Caco-2 (cell line): ENCODE results near the gene GLIS1. TPM values are rescaled to one million over a fixed set of nuclear protein-coding genes. Genes with fewer than 3 reads are reported as not detected.

Experiments used
- BruUV-seq: library from RNA; stranded (reverse); fragments of 400-500 nt; replicated peaks from 2 replicates; lab custom pipeline; 2021; lab: Mats Ljungman, UMichigan
- CTCF ChIA-PET: fragments of 300-600 bp; sonication (Branson Sonifier 250); formaldehyde crosslinking; loops from one replicate; lab custom pipeline; 2022; ENCODE audit warnings: antibody characterized with exemption; lab: Charles Lee
- POLR2A ChIA-PET: fragments of 300-600 bp; sonication (Branson Sonifier 250); formaldehyde crosslinking; loops from one replicate; lab custom pipeline; 2022; ENCODE audit warnings: antibody characterized with exemption; lab: Charles Lee
- DNase-seq, 2 experiments: peaks; one replicate each; pipeline versions ENCODE4 v3.0.0 to v3.0.0-alpha.2; 2020 to 2022
- H3K27me3 ChIP-seq: replicated peaks from 2 replicates; pipeline ENCODE4 v1.6.0; 2011; ENCODE audit warnings: low read length; ENCODE audit not compliant: control insufficient read depth, insufficient read depth
- H3K36me3 ChIP-seq: 2 replicates; pipeline ENCODE4 v1.5.1; 2011; ENCODE audit warnings: low read length; ENCODE audit not compliant: control insufficient read depth, insufficient read depth
- H3K4me1 ChIP-seq: fragments of 250-450 bp; sonication (Bioruptor Pico); 2 replicates; pipeline ENCODE4 v1.5.1; 2020; ENCODE audit warnings: mild to moderate bottlenecking
- H3K4me3 ChIP-seq: 2 replicates; pipeline ENCODE4 v1.5.1; 2011; ENCODE audit warnings: low read depth, mild to moderate bottlenecking, control low read depth, low read length
- H3K9me3 ChIP-seq: fragments of 250-450 bp; sonication (Bioruptor Pico); 2 replicates; pipeline ENCODE4 v1.5.1; 2020; ENCODE audit warnings: mild to moderate bottlenecking, moderate library complexity
- H3K27ac Mint-ChIP-seq: one replicate; pipeline ENCODE4 v1.8.0; 2022; ENCODE audit warnings: mixed read lengths; ENCODE audit not compliant: unreplicated experiment
- H3K27me3 Mint-ChIP-seq: one replicate; pipeline ENCODE4 v1.8.0; 2022; ENCODE audit warnings: mixed read lengths; ENCODE audit not compliant: insufficient read depth, unreplicated experiment
- H3K36me3 Mint-ChIP-seq: one replicate; pipeline ENCODE4 v1.8.0; 2022; ENCODE audit warnings: mild to moderate bottlenecking, mixed read lengths; ENCODE audit not compliant: insufficient read depth, unreplicated experiment
- H3K4me1 Mint-ChIP-seq: one replicate; pipeline ENCODE4 v1.8.0; 2022; ENCODE audit warnings: low read depth, mixed read lengths; ENCODE audit not compliant: unreplicated experiment
- H3K4me3 Mint-ChIP-seq: one replicate; pipeline ENCODE4 v1.8.0; 2022; ENCODE audit warnings: mild to moderate bottlenecking, moderate library complexity, mixed read lengths; ENCODE audit not compliant: unreplicated experiment
- H3K9me3 Mint-ChIP-seq: one replicate; pipeline ENCODE4 v1.8.0; 2022; ENCODE audit warnings: mixed read lengths; ENCODE audit not compliant: unreplicated experiment
- CTCF ChIP-seq, 2 experiments: fragments of 200-600 bp in 1 of 2; IDR thresholded peaks; 1 replicate in 1 of 2; 2 replicates in 1 of 2; pipeline versions ENCODE4 v1.5.1 to v1.8.0; 2011 to 2022; ENCODE audit warnings: antibody characterized with exemption in 1 of 2, control low read depth in 1 of 2, inconsistent platforms in 1 of 2, low read depth in 1 of 2, low read length in 1 of 2, mild to moderate bottlenecking in 1 of 2, moderate library complexity in 1 of 2; ENCODE audit not compliant: insufficient read depth in 1 of 2, severe bottlenecking in 1 of 2, unreplicated experiment in 1 of 2
- intact Hi-C: fragments of 100-400 bp; cut with micrococcal nuclease; formaldehyde crosslinking; loops from one replicate; pipeline ENCODE4 v1.10.0; 2022; ENCODE audit not compliant: unreplicated experiment
- total RNA-seq: library from RNA; stranded (reverse); gene quantifications from 2 replicates; pipeline ENCODE4 v1.2.3, GENCODE V29; 2022

GLIS1 gene
- total RNA-seq, 1 experiment from 2014 or later = not detected

DNA sequence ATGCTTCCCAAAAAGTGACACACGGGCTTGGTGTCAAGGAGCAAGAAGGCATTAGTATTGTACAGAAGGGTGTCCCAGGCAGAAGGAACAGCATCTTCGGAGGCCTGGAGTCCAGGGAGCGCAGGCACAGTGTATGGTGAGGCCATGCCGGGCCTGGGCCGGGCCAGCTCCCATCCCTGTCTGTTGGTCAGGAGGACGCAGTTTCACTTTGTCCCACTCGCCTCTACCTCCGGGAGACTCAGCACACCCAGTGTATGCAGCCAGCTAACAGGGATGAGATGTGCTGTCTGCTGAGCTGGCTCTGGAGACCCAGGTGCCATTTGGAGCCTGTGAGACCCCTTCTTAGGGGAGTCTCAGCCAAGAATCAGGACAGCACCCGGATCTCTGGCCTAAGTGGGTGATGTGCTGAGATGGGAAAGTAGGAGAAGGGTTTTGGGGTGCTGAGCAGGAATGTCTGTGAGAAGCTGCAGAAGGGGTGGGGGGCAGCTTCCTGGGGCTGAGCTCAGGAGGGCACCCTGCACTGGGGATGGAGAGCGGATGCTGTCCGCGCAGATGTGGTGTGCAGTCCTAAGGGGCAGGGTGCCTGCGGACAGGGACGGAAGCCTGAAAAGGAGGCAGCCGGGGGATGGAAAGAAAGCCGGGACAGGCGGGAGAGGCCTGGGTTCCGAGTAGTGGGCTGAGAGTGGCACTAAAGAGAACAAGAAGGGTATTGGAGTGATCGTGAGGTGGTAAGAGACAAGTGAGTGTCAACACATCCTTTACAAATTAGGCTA lies 254.1 kb downstream of the GLIS1 start:
- Mint-ChIP-seq H3K4me1 (no peaks in the 10 kb centered on the region), H3K4me3 (no peak overlapping the region), H3K36me3 (peaks cover 5% of the 10 kb centered on the region), H3K27ac (no peak overlapping the region), H3K9me3 (no peaks in the 10 kb centered on the region), H3K27me3 (peaks cover 18% of the 10 kb centered on the region)
- no peaks in the 10 kb centered on the region for H3K36me3 ChIP-seq
- TF ChIP-seq CTCF (IDR thresholded peaks at IDR 0.05; ENCODE audit: insufficient read depth in 1 of 2, low read depth in 1 of 2, low read length in 1 of 2, severe bottlenecking in 1 of 2, unreplicated experiment in 1 of 2) = no peak
- ChIA-PET POLR2A (no interaction called here), CTCF (interaction anchor here (0.8 to 2.1 kb wide), 5 partner anchors 34 to 198 kb away, joined by 3 to 10 read pairs (median 7); no protein-coding TSS in a partner anchor)
- H3K9me3 ChIP-seq = no peaks in the 10 kb centered on the region
- H3K27me3 ChIP-seq = no peaks in the 10 kb centered on the region
- DNase-seq = no peak
- H3K4me3 ChIP-seq = no peak overlapping the region
- intact Hi-C loops = loop anchor here (1.0 to 5.0 kb wide), 4 partner anchors 87 to 197 kb away; no protein-coding TSS in a partner anchor
- H3K4me1 ChIP-seq = no peaks in the 10 kb centered on the region
- no TSS peak for BruUV-seq

GRCh38 chr1:53483656-53484055 lies 255.3 kb downstream of the GLIS1 start:
- CTCF ChIA-PET = no interaction called here

DNA sequence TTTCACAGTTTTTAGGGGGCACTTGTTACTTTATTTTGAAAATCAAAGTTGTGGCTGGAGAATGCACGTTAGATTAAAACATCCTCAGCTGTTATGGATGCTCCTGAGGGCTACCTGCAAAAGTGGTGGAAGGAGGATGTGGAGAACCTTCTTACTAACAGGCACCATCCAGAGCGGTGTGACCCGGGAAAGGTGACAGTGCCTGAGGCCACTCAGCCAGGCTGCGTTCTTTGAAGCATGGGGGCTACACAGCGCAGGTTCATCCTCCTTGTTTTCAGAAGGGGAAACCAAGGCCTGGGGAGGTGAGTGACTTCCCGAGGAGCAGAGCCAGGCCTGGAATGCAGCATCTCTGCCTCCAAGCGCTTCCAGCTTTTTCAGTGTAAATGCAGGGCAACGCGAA lies 255.8 kb downstream of the GLIS1 start:
- H3K36me3 ChIP-seq = no peaks in the 10 kb centered on the region
- H3K4me1 Mint-ChIP-seq = no peaks in the 10 kb centered on the region
- no peaks in the 10 kb centered on the region for H3K36me3 Mint-ChIP-seq
- H3K27ac Mint-ChIP-seq = no peak overlapping the region
- POLR2A ChIA-PET = interaction anchor here (0.5 kb wide), 1 partner anchor 94 kb away, joined by 11 read pairs; no protein-coding TSS in a partner anchor
- no peak for TF ChIP-seq CTCF (IDR thresholded peaks at IDR 0.05; ENCODE audit: insufficient read depth in 1 of 2, low read depth in 1 of 2, low read length in 1 of 2, severe bottlenecking in 1 of 2, unreplicated experiment in 1 of 2)
- no TSS peak for BruUV-seq
- intact Hi-C loops = no loop called here
- H3K27me3 ChIP-seq = no peaks in the 10 kb centered on the region
- DNase-seq = no peak
- no peaks in the 10 kb centered on the region for H3K9me3 Mint-ChIP-seq
- H3K4me1 ChIP-seq = no peaks in the 10 kb centered on the region
- H3K4me3 ChIP-seq = no peak overlapping the region
- peaks cover 14% of the 10 kb centered on the region for H3K27me3 Mint-ChIP-seq
- H3K4me3 Mint-ChIP-seq = no peak overlapping the region
- CTCF ChIA-PET = no interaction called here
- H3K9me3 ChIP-seq = no peaks in the 10 kb centered on the region

More at GRCh38 chr1:53483656-53484055, 255.3 kb downstream of the GLIS1 start:
- H3K4me1 ChIP-seq = no peaks in the 10 kb centered on the region
- H3K36me3 ChIP-seq = no peaks in the 10 kb centered on the region
- Mint-ChIP-seq H3K4me3 (no peak overlapping the region), H3K27ac (no peak overlapping the region), H3K36me3 (no peaks in the 10 kb centered on the region), H3K27me3 (peaks cover 14% of the 10 kb centered on the region), H3K4me1 (no peaks in the 10 kb centered on the region), H3K9me3 (no peaks in the 10 kb centered on the region)
- POLR2A ChIA-PET = no interaction called here
- BruUV-seq = no TSS peak
- no peak overlapping the region for H3K4me3 ChIP-seq
- intact Hi-C loops = no loop called here
- H3K9me3 ChIP-seq = no peaks in the 10 kb centered on the region
- H3K27me3 ChIP-seq = no peaks in the 10 kb centered on the region
- DNase-seq = no peak
- TF ChIP-seq CTCF (IDR thresholded peaks at IDR 0.05; ENCODE audit: insufficient read depth in 1 of 2, low read depth in 1 of 2, low read length in 1 of 2, severe bottlenecking in 1 of 2, unreplicated experiment in 1 of 2) = no peak
